ENCODE results near the gene EN1. TPM values are rescaled to one million over a fixed set of nuclear protein-coding genes. Genes with fewer than 3 reads are reported as not detected.

EN1 gene
- total and polyA plus RNA-seq, 2 of the 13 experiments (the other 11 are each of a cell fraction or from before 2014, with no cell fraction given) = not detected

DNA sequence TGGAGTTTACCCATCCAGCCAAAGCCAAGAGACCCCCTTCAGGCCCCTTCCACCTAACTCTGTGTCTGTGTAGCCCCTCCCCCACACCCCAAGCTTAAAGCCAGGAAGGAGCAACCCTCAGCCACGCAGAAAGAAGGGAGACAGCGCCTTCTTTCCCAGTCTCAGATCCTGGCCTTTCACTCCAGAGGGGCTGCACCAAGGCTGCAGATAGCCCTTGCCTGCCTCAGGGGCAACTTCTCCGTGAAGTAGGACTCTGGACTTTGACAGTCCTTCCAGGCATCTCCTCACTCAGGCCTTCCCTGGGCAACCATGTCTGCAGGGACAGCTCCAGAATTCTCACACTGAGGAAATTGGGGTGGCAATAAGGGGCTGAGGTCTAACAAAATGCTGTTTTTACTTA lies 26.9 kb upstream of the EN1 start:
- Histone ChIP-seq H3K9me3 (ENCODE audit: low read length) (no peaks in the 10 kb centered on the region), H3K79me2 (ENCODE audit: insufficient read depth, low read length) (no peaks in the 10 kb centered on the region), H3K27me3 (ENCODE audit: control insufficient read depth in 1 of 2, insufficient read depth in 2 of 2, low read length in 2 of 2) (peaks cover 0 to 13% of the 10 kb centered on the region in 2 experiments; a peak in 1 of 5 replicates), H3K27ac (ENCODE audit: extremely low read length, insufficient read depth, low read length) (no peak overlapping the region), H4K20me1 (ENCODE audit: insufficient read depth, low read length) (no peaks in the 10 kb centered on the region), H2AFZ (ENCODE audit: low read length) (no peak overlapping the region), H3K4me1 (ENCODE audit: insufficient read depth, low read length) (no peaks in the 10 kb centered on the region), H3K36me3 (replicated peaks in 1 of 2; ENCODE audit: control insufficient read depth in 1 of 2, insufficient read depth in 2 of 2, low read length in 2 of 2) (no peaks in the 10 kb centered on the region), H3K4me2 (ENCODE audit: low read depth, low read length) (no peak overlapping the region), H3K4me3 (replicated peaks in 1 of 3; ENCODE audit: insufficient read depth in 1 of 3, low read depth in 2 of 3, low read length in 3 of 3) (no peak overlapping the region), H3K9ac (ENCODE audit: insufficient read depth, low read depth, low read length) (no peak overlapping the region)
- POLR2A ChIA-PET = no interaction called here
- DNase-seq (ENCODE audit: low spot score) (no peak), ATAC-seq (no peak), FAIRE-seq (no peak)
- CTCF ChIA-PET (ENCODE audit: low intra/inter-chr PET ratio, low total read pairs) = no interaction called here
- intact Hi-C loops (cut with micrococcal nuclease; ENCODE audit: unreplicated experiment) (no loop called here), in situ Hi-C loops (cut with HindIII; ENCODE audit: extremely low pct_ligation_motif_present, low pct_unique_long_range_greater_than_20kb) (no loop called here)
- no TSS peak for BruUV-seq (replicated peaks)
- no peak for TF ChIP-seq ZNF180 (CRISPR knock-in tag; IDR thresholded peaks at IDR 0.05; ENCODE audit: borderline replicate concordance, low read depth)
- TF ChIP-seq HOXA3 (CRISPR knock-in tag; IDR thresholded peaks at IDR 0.05) = no peak
- no peak for TF ChIP-seq CBX5 (CRISPR knock-in tag; IDR thresholded peaks at IDR 0.05; ENCODE audit: borderline replicate concordance)
- no peak for TF ChIP-seq TRIM22 (IDR thresholded peaks at IDR 0.05)
- no peak for TF ChIP-seq ZNF652 (CRISPR knock-in tag; IDR thresholded peaks at IDR 0.05; ENCODE audit: borderline replicate concordance, low read depth)
- TF ChIP-seq, protein P1, sequence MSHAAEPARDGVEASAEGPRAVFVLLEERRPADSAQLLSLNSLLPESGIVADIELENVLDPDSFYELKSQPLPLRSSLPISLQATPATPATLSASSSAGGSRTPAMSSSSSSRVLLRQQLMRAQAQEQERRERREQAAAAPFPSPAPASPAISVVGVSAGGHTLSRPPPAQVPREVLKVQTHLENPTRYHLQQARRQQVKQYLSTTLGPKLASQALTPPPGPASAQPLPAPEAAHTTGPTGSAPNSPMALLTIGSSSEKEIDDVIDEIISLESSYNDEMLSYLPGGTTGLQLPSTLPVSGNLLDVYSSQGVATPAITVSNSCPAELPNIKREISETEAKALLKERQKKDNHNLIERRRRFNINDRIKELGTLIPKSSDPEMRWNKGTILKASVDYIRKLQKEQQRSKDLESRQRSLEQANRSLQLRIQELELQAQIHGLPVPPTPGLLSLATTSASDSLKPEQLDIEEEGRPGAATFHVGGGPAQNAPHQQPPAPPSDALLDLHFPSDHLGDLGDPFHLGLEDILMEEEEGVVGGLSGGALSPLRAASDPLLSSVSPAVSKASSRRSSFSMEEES (CRISPR knock-in tag; IDR thresholded peaks at IDR 0.05) = no peak
- TF ChIP-seq MIER2 (CRISPR knock-in tag; IDR thresholded peaks at IDR 0.05) = no peak
- no peak for TF ChIP-seq THAP11 (CRISPR knock-in tag; IDR thresholded peaks at IDR 0.05)
- TF ChIP-seq, protein P2, sequence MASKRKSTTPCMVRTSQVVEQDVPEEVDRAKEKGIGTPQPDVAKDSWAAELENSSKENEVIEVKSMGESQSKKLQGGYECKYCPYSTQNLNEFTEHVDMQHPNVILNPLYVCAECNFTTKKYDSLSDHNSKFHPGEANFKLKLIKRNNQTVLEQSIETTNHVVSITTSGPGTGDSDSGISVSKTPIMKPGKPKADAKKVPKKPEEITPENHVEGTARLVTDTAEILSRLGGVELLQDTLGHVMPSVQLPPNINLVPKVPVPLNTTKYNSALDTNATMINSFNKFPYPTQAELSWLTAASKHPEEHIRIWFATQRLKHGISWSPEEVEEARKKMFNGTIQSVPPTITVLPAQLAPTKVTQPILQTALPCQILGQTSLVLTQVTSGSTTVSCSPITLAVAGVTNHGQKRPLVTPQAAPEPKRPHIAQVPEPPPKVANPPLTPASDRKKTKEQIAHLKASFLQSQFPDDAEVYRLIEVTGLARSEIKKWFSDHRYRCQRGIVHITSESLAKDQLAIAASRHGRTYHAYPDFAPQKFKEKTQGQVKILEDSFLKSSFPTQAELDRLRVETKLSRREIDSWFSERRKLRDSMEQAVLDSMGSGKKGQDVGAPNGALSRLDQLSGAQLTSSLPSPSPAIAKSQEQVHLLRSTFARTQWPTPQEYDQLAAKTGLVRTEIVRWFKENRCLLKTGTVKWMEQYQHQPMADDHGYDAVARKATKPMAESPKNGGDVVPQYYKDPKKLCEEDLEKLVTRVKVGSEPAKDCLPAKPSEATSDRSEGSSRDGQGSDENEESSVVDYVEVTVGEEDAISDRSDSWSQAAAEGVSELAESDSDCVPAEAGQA (IDR thresholded peaks at IDR 0.05; ENCODE audit: low read depth) = no peak
- TF ChIP-seq, protein P2 (CRISPR knock-in tag; IDR thresholded peaks at IDR 0.05; ENCODE audit: borderline replicate concordance) = no peak
- 0% methylated on average over 3 of the region's 3 CpGs for WGBS (ENCODE audit: low lambda C conversion rate)
